HG02642 (cell line): Measurements from ENCODE around the gene DDX3X.
"Not testable (repeated sequence)": the region's sequence is repeated elsewhere in the genome, so short reads cannot be mapped to it uniquely, and the experiment has no call there.

ENCODE experiments used
- ATAC-seq: cut with Tn5 transposase; IDR thresholded peaks from one replicate; pipeline ENCODE4 v1.9.1; 2021; ENCODE audit warnings: mild to moderate bottlenecking; ENCODE audit not compliant: unreplicated experiment, poor library complexity

Gene DDX3X

GRCh38 chrX:41352329-41352838 lies 18.4 kb downstream of the DDX3X start:
- ATAC-seq, result no peak

GRCh38 chrX:41353985-41354384 lies 20.0 kb downstream of the DDX3X start:
- no peak for ATAC-seq

GRCh38 chrX:41369152-41369551 lies 35.2 kb downstream of the DDX3X start:
- ATAC-seq, result no peak

DNA sequence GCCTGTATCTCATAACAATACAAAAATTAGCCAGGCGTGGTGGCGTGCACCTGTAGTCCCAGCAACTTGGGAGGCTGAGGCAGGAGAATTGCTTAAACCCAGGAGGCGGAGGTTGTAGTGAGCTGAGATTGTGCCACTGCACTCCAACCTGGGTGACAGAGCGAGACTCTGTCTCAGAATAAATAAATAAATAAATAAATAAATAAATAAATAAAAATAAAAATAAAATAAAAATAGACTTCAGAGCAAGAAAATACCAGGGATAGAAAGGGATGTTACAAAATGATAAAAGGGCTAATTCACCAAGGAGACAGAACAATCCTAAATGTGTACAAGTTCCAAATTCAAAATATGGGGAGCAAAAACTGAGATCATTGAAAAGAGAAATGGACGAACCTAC lies 37.6 kb downstream of the DDX3X start:
- not testable (repeated sequence) for ATAC-seq

GRCh38 chrX:41373989-41374606 lies 40.1 kb downstream of the DDX3X start:
- no peak for ATAC-seq

- no peak for ATAC-seq
Observed at GRCh38 chrX:41377624-41378023, 43.7 kb downstream of the DDX3X start.

DNA sequence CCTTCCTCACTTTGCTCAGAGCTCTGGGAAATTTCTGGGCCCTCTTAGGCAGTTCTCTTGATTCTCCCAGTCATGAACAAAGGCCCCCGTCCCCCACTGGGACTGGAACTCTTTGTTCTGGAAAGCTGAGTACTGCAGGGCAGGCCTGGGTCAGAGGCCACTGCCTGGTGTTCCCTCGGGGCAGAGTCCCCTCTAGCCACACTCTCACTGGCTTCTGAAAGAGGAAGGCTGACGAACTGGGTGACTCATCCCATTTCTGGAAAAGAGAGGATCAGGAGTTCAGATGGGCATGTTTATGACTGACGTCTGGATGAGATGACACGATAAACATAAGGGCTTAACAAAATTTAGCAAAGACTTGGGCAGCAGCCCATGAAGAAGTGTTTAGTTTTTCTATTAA lies 47.7 kb downstream of the DDX3X start:
- no peak for ATAC-seq

- ATAC-seq, result no peak
Observed at GRCh38 chrX:41382714-41383645, 49.0 kb downstream of the DDX3X start.

DNA sequence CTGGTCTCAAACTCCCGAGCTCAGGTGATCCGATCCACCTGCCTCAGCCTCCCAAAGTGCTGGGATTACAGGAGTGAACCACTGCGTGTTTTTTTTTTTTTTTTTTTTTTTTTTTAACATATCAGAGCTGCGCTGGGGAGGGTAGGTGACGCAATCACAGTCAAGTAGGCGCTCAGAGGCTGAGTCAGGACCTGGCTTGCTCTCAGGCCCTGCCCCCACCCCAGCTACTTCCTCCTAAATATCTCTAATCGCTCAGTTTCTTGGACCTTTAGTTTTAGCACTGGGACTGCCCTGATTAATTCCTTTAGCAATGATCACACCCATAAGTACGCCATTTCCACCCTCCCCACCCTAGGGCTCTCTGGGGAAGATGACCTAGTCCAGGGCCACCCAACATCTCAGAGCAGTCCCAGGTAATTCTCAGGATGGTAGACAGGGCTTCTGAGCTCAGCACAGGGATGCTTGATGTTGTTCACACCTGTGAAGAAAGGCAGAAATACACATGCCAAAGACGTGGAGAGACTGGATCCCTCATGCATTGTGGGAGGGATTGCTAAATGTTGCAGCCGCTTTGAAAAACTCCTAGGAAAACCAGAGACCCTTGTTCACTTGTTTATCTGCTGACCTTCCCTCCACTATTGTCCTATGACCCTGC lies 50.2 kb downstream of the DDX3X start:
- no peak for ATAC-seq

- no peak for ATAC-seq
Observed at GRCh38 chrX:41386222-41386990, 52.4 kb downstream of the DDX3X start.

DNA sequence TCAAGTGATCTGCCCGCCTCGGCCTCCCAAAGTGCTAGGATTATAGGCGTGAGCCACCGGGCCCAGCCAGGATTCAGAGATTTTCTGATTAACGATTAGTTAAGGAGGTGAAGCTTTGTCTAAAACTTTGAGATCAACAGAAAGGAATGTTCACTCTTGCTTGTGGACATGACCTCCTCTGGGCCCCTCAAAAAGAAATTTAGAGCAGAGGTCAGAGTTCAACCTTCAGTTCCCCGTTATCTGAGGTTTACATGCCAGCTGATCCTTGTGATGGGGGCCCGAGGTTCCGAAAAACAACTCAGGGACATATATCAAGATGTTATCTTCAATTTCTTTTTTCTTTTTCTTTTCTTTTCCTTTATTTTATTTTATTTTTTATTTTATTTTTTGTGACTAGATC lies 54.6 kb downstream of the DDX3X start:
- no peak for ATAC-seq

DNA sequence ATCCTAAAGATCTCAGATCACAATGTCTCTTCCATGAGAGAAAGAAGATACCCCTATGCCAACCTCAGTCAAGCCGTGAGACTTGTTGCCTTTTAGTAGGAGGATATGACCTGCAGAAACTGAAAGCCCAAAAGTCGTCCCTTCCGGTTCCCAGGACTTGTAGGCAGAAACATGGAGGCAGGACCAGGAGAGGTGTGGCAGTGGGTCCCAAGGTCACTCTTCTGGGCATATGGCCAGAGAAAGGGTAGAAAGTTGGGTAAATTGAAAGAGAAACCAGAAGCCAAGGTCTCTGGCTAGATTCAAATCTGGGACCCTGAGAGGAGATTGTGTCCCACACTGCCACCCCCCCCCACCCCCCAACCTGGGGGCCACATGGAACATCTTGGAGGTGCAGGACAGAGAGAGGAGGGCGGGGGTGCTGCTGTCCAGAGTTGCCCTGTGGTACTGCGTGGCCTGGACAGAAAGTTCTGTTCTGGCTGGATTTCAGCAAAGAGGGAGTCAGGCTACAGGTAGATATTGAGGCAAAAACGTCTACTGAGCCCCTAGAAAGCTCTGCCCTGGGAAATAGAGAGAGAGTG lies 55.4 kb downstream of the DDX3X start:
- no peak for ATAC-seq

DNA sequence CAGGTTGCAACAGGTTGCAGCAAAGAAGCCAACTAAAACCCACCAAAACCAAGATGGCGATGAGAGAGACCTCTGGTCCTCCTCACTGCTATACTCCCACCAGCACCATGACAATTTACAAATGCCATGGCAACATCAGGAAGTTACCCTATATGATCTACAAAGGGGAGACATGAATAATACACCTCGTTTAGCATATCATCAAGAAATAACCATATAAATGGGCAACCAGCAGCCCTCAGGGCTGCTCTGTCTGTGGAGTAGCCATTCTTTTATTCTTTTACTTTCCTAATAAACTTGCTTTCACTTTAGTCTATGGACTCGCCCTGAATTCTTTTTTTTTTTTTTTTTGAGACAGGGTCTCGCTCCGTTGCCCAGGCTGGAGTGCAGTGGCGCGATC lies 56.6 kb downstream of the DDX3X start:
- not testable (repeated sequence) for ATAC-seq

GRCh38 chrX:41391606-41392005 lies 57.6 kb downstream of the DDX3X start:
- ATAC-seq, result no peak

DNA sequence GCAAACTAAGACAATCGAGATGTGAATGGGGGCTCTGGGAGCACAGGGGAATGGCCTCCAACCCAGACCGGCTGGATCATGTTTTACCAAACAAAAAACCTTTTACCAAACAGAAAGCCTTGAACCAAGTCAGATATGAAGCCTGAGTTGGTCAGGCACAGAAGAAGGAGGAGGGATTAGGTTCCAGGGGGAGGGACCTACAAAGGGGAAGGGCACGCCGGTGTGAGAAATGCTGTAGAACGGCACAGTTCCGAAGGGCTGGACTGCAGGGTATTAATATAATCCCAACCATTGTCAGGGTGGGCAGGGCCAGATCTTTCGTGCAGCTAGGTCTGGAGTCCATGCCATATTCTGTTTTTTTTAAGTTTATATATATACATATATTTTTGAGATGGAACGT lies 60.3 kb downstream of the DDX3X start:
- no peak for ATAC-seq

- no peak for ATAC-seq
Observed at GRCh38 chrX:41397219-41397618, 63.3 kb downstream of the DDX3X start.

DNA sequence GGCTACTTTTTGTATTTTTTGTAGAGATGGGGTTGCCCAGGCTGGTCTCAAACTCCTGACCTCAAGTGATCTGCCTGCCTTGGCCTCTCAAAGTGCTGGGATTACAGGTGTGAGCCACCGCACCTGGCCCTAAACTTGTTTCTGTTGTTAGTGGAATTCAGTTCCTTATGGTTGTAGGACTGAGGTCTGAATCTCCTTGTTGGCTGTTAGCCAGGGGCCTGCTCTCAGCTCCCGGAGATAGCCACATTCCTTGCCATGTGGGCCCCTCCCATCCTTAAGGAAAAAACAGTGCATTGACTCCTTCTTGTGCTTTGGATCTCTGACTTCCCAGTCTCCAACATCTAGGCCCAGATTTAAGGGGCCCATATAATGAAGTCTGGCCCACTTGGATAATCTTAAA lies 63.8 kb downstream of the DDX3X start:
- no peak for ATAC-seq

DNA sequence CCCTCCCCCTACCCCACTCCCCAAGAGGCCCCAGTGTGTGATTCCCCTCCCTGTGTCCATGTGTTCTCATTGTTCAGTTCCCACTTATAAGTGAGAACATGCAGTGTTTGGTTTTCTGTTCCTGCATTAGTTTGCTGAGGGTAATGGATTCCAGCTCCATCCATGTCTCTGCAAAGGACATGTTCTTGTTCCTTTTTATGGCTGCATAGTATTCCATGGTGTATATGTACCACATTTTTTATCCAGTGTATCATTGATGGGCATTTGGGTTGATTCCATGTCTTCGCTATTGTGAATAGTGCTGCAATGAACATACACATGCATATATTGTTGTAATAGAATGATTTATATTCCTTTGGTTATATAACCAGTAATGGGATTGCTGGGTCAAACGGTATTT lies 68.6 kb downstream of the DDX3X start:
- ATAC-seq, result not testable (repeated sequence)

- no peak for ATAC-seq
Observed at GRCh38 chrX:41405551-41405950, 71.6 kb downstream of the DDX3X start.

DNA sequence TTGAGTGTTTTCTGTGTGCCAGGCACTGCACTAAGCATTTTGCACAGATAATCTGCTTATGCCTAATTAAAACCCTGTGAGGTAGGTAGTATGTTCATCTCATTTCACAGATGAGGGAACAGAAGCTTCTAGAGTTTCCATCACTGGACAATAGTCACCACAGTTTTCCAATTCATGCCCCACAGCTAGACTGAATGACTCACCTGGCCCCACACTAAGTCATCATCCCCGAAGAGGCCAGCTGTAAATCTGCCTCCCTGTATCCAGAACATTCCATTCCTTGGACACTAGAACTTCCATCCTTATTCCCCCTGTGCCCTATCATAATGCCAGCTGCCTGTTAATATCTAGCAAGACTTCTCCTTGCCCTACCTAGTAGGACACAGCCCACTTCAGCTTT lies 72.2 kb downstream of the DDX3X start:
- ATAC-seq, result no peak
